GM23248 (cell line): Measurements from ENCODE around the gene SPOCK3.

Experiments used
- EZH2 ChIP-seq: fragments of 200-600 bp; sonication (generic); IDR thresholded peaks from 2 replicates; pipeline ENCODE4 v1.6.1; 2018; ENCODE audit warnings: antibody characterized with exemption, mild to moderate bottlenecking; ENCODE audit not compliant: insufficient read depth, poor library complexity, severe bottlenecking
- EZH2phosphoT487 ChIP-seq: fragments of 200-600 bp; sonication (generic); IDR thresholded peaks from 2 replicates; pipeline ENCODE4 v1.6.1; 2018; ENCODE audit warnings: antibody characterized with exemption, moderate library complexity, mild to moderate bottlenecking, low read depth; ENCODE audit not compliant: insufficient read depth

GRCh38 chr4:166733686-166734085 is 500.6 kb downstream of the SPOCK3 start:
- TF ChIP-seq EZH2 = no peak
- TF ChIP-seq EZH2phosphoT487 = no peak
